Activated T-helper 17 cell treated with anti-CD3 and anti-CD28 coated beads, Interleukin-2, amount 50 U/mL, for 72 hours (primary cell): ENCODE data around the gene FAT3. TPM values are rescaled to one million over a fixed set of nuclear protein-coding genes. Genes with fewer than 3 reads are reported as not detected.

Experiments used
- ATAC-seq: fragments of 150-1000 bp; cut with Tn5 transposase; replicated peaks from 2 replicates; pipeline ENCODE4 v1.10.0; 2021; ENCODE audit warnings: mild to moderate bottlenecking, moderate library complexity
- H3K27ac Mint-ChIP-seq: one replicate; pipeline ENCODE4 v1.8.0; 2022; ENCODE audit warnings: mixed read lengths
- H3K27me3 Mint-ChIP-seq: one replicate; pipeline ENCODE4 v1.8.0; 2022; ENCODE audit warnings: mixed read lengths
- H3K36me3 Mint-ChIP-seq: one replicate; pipeline ENCODE4 v1.8.0; 2022; ENCODE audit warnings: low read depth, mild to moderate bottlenecking, mixed read lengths
- H3K4me1 Mint-ChIP-seq: one replicate; pipeline ENCODE4 v1.8.0; 2022; ENCODE audit warnings: mixed read lengths
- H3K4me3 Mint-ChIP-seq: one replicate; pipeline ENCODE4 v1.8.0; 2022; ENCODE audit warnings: mild to moderate bottlenecking, mixed read lengths
- H3K9me3 Mint-ChIP-seq: one replicate; pipeline ENCODE4 v1.8.0; 2022; ENCODE audit warnings: mixed read lengths
- total RNA-seq, 2 donors: library from RNA; stranded (reverse); gene quantifications; one replicate each; pipeline ENCODE4 v1.2.3, GENCODE V29; 2022

Gene FAT3
- not detected for total RNA-seq

DNA sequence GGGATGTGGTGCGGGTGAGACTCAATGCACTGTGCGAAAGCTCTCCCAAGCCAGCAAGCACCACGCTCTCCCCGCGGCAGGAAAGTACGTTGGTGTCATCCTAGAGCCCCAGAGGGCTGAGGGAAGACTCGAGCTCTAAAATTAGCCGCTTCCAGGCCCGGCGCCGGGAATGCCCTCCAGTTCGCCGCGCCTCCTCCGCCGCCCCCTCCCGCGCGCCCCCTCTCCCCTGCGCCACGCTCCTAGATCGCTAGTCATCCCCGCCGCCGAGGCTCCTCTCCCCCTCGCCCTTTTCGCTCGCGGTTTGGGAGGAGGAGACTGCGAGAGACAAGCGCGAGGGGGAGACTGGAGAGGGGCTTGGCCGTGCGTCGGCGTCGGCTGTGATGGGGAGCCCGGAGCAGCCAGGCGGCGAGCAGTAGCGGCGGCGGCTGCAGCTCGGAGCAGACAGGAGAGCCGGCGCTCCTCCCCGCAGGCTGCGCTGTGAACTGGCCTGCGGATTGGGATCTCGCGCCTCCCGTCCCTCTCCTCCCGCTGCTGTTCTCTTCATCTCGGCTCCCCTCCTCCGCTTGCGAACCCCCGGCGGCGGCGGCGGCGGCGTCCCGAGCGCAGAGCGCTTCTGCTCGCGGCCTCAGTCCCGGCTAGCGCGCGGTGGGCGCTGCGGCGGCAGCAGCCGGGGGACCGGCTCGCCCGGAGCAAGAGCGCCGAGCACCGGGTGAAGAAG lies at the start of gene FAT3:
Gene FAT3, plus strand, starts transcription at position 412 of the 718 bp plus-strand sequence. CDS start 127,295 bp downstream, outside the sequence.
- no peak for ATAC-seq
- peaks cover 34% of the 10 kb centered on the region for H3K27me3 Mint-ChIP-seq
- H3K4me3 Mint-ChIP-seq, result no peak within 1 kb of the TSS
- H3K4me1 Mint-ChIP-seq, result peaks cover 4% of the 10 kb centered on the region
- peaks cover 3% of the 10 kb centered on the region for H3K9me3 Mint-ChIP-seq
- no peaks in the 10 kb centered on the region for H3K36me3 Mint-ChIP-seq
- H3K27ac Mint-ChIP-seq, result no peak within 1 kb of the TSS

DNA sequence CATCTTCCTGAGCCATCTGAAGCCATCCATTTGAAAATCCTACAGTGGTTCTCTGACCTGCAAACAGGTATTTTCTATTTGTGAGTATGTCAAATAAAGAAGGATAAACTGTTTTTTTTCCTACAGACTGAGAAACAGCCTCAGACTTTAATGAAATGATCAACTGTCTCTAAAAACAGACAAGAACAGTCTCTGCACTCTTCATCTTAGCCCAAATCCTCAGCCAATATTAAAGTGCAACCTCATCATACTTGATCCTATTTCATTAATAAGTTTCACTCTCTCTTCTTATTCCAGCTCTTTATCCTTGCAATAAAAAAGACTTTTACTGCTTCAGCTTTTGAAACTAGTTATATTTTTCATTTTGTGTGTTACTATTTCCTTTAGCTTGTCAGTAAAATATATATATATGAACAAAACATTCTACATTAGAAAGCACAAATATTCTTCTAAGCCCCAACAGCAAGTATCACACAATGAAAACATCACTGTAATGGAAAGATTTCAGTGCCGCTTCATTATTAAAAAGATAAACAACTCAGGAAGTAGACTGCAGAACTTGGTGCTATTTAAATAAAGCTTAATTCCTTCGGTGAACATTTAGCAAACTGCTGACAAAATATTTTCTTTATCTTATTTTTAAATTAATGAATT lies 45.5 kb upstream of the FAT3 start:
- no peaks in the 10 kb centered on the region for H3K36me3 Mint-ChIP-seq
- no peak for ATAC-seq
- no peaks in the 10 kb centered on the region for H3K27me3 Mint-ChIP-seq
- H3K4me3 Mint-ChIP-seq, result no peak overlapping the region
- no peaks in the 10 kb centered on the region for H3K4me1 Mint-ChIP-seq
- peaks cover 9% of the 10 kb centered on the region for H3K9me3 Mint-ChIP-seq
- H3K27ac Mint-ChIP-seq, result no peak overlapping the region

DNA sequence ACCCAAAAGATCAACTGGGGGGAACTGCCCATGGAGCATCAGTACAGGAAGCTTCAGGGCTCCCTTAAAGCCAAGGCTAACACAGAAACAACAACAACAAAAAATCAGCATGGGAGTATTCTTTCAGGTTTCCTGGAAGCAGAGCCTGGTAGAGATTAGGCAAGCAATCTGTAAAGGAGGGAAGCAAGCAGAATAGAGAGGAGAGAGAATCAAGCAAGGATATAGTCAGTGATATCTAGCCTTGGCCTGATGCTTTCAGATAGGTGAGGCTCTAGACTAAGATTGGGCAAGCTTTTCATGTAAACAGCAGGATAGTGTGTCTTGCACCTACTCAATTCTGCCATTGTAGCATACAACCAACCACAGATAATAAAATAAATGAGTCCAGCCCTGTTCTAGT lies 44.4 kb upstream of the FAT3 start:
- peaks cover 9% of the 10 kb centered on the region for H3K9me3 Mint-ChIP-seq
- H3K27ac Mint-ChIP-seq, result no peak overlapping the region
- H3K27me3 Mint-ChIP-seq, result no peaks in the 10 kb centered on the region
- H3K4me3 Mint-ChIP-seq, result no peak overlapping the region
- no peaks in the 10 kb centered on the region for H3K36me3 Mint-ChIP-seq
- H3K4me1 Mint-ChIP-seq, result no peaks in the 10 kb centered on the region
- ATAC-seq, result no peak

DNA sequence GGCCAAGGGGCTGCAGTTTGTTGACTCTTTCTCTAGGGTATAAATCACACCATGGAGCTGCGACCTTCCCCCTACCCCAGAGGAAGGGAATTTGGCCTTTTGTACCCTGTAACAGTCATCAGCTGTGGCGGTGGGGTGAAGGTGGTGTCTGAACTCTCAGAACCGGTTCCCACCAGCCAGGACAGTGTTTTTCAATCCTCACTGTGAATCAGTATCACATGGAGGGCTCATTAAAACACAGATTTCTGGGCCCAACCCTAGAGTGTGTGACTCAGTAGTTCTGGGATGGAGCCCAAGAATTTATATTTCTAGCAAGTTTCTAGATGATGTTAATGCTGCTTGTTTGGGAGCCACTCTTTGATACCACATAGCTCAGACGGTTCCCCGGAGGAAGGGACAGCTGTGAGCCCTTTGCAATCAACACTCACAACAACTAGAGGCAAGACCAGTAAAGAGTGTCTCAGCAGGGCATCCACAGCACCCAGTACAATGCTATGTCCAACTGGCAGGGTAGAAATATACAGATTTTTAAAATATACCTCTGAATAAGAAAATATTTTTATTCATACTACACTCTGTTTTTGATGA lies 43.9 kb upstream of the FAT3 start:
- no peaks in the 10 kb centered on the region for H3K4me1 Mint-ChIP-seq
- no peaks in the 10 kb centered on the region for H3K36me3 Mint-ChIP-seq
- no peak overlapping the region for H3K27ac Mint-ChIP-seq
- H3K27me3 Mint-ChIP-seq, result no peaks in the 10 kb centered on the region
- no peak for ATAC-seq
- no peak overlapping the region for H3K4me3 Mint-ChIP-seq
- H3K9me3 Mint-ChIP-seq, result peaks cover 9% of the 10 kb centered on the region

DNA sequence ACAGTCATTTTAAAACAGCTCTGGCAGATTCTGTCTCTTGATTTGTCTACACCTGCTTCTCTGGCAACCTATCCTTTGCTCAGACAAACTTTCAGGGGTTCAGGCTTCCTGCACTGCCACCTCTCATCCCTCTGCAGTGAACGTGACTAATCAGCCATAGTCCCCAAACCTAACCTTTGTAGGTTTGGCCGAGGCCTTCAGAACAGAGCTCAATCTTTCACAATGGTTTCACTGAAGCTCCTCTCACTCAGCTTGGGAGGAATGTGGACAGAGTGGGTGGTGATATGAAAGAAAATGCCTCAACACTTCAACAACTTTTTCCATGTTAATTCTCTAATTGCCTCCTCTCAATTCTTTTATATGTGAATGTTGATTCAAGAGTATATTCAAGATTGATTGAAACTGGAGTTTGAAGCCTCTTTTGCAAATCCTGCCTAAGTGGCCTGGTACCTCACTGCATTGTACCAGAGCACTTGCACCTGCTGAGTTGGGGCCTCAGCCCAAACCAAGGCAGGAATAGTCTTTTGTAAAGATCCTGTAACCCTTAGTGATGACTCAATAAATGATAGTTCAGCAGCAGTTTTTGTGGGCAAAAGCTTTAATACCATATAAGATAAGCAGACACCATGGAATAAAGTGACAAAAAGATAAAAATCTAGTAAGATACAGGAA lies 33.9 kb upstream of the FAT3 start:
- H3K9me3 Mint-ChIP-seq, result no peaks in the 10 kb centered on the region
- no peak for ATAC-seq

DNA sequence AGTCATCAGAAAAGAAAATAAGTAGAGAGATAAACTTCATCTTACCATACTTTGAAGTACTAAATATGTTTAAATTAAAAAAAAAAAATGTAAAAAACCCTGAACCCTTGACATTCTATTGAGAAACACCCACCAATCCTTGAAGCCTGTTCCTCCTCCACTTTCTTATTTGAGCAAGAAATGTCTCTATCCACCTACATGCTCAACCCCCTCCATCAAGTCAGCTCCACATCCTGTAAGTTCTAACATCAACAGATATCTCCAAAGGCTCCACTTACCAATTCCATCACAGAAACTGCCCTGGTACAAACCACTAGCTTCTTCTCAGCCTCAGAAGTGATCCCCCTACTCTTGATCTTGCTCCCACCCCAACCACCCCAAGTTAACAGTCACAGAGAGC lies 32.5 kb upstream of the FAT3 start:
- Mint-ChIP-seq H3K27ac (no peak overlapping the region), H3K9me3 (peaks cover 2% of the 10 kb centered on the region), H3K27me3 (no peaks in the 10 kb centered on the region), H3K4me3 (no peak overlapping the region), H3K36me3 (no peaks in the 10 kb centered on the region), H3K4me1 (no peaks in the 10 kb centered on the region)
- no peak for ATAC-seq

More for the DNA sequence above, 33.9 kb upstream of the FAT3 start:
- Mint-ChIP-seq H3K27ac (no peak overlapping the region), H3K36me3 (no peaks in the 10 kb centered on the region), H3K27me3 (no peaks in the 10 kb centered on the region), H3K4me3 (no peak overlapping the region), H3K4me1 (no peaks in the 10 kb centered on the region)

DNA sequence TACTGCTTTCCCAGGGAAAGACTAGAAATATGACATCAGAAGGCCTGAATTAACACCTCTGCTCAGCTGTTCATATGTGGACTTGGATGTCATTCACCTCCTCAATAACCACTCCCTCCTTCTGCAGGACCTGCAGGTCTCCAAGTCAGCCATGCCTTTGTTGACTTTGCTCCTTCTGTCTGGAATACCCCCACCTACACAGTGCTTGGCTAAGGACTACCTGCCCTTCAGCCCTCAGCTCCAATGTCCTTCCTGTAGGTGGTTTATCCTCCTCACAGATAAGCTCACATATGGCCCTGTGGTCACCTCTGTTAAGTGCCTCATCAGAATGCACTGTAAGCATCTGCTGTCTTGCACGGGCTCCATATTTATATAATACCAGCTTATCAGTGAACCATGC lies 26.4 kb upstream of the FAT3 start:
- Mint-ChIP-seq H3K27me3 (no peaks in the 10 kb centered on the region), H3K36me3 (no peaks in the 10 kb centered on the region), H3K4me1 (no peaks in the 10 kb centered on the region), H3K4me3 (no peak overlapping the region), H3K9me3 (peaks cover 12% of the 10 kb centered on the region), H3K27ac (no peak overlapping the region)
- ATAC-seq, result no peak

DNA sequence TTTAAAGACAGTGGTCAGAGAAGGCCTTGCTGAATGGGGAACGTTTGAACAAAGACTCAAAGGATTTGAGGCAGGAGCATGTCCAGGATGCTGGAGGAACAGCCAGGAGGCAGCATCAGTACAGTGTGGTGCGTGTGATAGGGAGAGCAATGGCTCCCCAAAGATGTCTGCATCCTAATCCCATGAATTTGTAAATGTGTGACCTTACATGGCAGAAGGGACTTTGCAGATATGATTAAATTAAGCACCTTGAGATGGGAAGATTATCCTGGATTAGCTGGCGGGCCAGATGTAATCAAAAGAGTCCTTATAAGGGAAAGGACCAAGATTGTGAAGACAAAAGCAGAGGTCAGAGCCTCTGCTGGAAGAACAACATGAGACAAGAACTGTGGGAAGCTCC lies 24.6 kb upstream of the FAT3 start:
- no peak for ATAC-seq
- peaks cover 12% of the 10 kb centered on the region for H3K9me3 Mint-ChIP-seq
- H3K27me3 Mint-ChIP-seq, result no peaks in the 10 kb centered on the region
- no peak overlapping the region for H3K4me3 Mint-ChIP-seq
- no peak overlapping the region for H3K27ac Mint-ChIP-seq
- no peaks in the 10 kb centered on the region for H3K4me1 Mint-ChIP-seq
- H3K36me3 Mint-ChIP-seq, result no peaks in the 10 kb centered on the region

DNA sequence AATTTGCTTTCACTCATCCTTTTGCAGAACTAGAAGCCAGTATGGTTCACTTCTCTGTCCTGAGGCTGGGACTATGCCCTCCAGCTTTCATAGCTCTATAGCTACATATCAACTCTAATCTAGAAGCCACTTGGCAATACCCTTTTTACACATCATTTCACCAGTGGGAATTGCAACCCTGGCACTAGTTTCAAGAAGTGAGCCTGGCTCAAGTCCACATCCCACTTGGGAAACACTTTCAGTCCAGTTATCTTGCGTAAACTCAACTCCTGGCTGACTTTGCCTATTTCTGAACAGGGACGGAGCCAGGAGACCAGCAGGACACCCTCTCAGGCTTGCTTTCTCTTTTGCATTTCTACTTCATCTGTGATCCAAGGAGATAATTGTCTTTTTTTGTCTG lies 19.9 kb upstream of the FAT3 start:
- no peak overlapping the region for H3K27ac Mint-ChIP-seq
- H3K36me3 Mint-ChIP-seq, result no peaks in the 10 kb centered on the region
- ATAC-seq, result no peak
- no peaks in the 10 kb centered on the region for H3K4me1 Mint-ChIP-seq
- no peaks in the 10 kb centered on the region for H3K27me3 Mint-ChIP-seq
- H3K4me3 Mint-ChIP-seq, result no peak overlapping the region
- peaks cover 6% of the 10 kb centered on the region for H3K9me3 Mint-ChIP-seq

DNA sequence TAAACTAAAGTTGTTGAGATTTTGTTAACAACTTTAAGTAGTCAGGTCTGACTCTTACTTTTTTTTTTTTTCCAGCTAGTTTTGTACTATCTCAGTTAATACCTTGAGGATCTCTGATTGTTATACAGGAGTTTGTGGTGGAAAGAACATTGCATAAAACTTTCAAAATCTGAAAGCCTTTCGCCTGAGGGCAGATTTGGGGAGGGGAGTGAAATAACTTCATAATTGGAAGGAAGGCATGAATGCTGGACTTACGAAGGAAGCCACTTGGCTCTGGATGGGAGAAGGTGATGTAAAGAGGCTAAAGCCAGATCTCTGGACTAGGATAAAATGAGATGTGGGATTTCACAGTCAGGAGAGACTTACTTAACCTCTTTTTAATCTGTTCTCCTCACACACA lies 18.2 kb upstream of the FAT3 start:
- Mint-ChIP-seq H3K27me3 (no peaks in the 10 kb centered on the region), H3K9me3 (no peaks in the 10 kb centered on the region), H3K4me3 (no peak overlapping the region), H3K4me1 (no peaks in the 10 kb centered on the region), H3K36me3 (no peaks in the 10 kb centered on the region), H3K27ac (no peak overlapping the region)
- ATAC-seq, result no peak

DNA sequence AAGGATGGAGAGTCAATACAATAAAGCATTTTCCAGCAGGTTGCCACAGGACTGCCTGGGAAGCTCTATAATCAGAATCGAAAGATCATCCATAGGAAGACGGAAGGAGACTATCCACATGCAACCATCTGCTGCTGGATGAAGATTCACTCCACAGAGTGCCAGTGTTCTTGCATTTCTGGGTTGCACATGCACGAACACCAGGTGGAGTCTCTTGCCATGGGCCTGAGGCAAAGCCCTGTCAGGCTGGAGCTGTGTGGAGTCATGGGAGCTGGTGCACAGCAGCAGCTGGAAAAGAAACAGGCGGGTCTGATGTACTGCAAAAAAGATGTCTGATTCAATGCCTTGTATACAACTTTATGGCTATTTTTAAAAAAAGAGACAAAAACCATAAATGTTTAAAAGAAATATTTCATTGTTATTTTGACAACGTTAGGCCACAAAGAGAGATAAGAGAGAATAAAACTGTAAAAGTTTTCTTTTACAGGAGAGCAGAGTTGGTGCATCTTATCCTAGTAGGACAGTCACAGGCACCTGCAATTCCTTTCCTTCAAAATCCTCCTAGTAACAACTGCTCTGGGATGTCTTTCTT lies 12.9 kb upstream of the FAT3 start:
- ATAC-seq, result no peak
- no peak overlapping the region for H3K27ac Mint-ChIP-seq
- no peaks in the 10 kb centered on the region for H3K4me1 Mint-ChIP-seq
- no peaks in the 10 kb centered on the region for H3K9me3 Mint-ChIP-seq
- no peak overlapping the region for H3K4me3 Mint-ChIP-seq
- no peaks in the 10 kb centered on the region for H3K36me3 Mint-ChIP-seq
- peaks cover under 1% of the 10 kb centered on the region for H3K27me3 Mint-ChIP-seq

DNA sequence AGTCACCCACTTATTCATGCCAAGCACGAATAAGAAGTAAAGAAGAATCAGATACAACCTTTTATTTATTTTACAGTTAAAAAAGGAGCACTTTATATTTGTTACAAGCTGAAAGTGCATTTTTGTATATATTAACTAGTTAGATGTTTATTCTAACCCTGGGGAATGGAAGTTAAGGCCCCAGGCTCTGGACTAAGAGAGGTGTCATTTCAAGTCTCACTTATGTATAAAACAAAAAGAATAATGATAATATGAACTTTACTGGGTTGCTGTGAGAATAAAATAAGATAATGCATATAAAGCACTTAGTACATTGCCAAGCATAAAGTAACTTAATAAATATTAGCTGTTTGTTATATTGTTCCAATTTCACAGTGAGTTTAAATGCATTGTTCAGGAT lies 12.1 kb upstream of the FAT3 start:
- Mint-ChIP-seq H3K4me1 (no peaks in the 10 kb centered on the region), H3K27ac (no peak overlapping the region), H3K36me3 (no peaks in the 10 kb centered on the region), H3K4me3 (no peak overlapping the region), H3K27me3 (peaks cover 6% of the 10 kb centered on the region), H3K9me3 (no peaks in the 10 kb centered on the region)
- ATAC-seq, result no peak

DNA sequence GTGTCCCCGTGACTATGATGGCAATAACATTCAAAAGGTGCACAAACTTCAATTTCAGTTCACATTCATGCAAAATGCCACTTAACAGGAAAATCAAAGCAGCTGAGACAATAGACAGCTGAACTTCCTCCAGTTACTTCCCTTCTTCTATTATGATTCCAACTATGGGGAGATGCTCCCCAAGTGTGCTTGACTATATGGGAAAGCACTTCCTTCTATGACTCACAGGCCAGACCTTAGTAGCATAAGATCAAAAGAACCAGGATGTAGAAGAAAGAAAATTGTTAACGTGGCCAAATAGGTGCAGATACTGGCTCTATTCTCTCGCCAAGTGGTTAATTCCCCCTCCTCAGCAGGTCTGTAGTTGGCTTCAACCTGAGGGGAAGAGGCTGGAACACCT lies 7.8 kb upstream of the FAT3 start:
- Mint-ChIP-seq H3K27ac (no peak overlapping the region), H3K9me3 (peaks cover 6% of the 10 kb centered on the region), H3K4me1 (no peaks in the 10 kb centered on the region), H3K36me3 (no peaks in the 10 kb centered on the region), H3K4me3 (no peak overlapping the region), H3K27me3 (peaks cover 16% of the 10 kb centered on the region)
- ATAC-seq, result no peak

DNA sequence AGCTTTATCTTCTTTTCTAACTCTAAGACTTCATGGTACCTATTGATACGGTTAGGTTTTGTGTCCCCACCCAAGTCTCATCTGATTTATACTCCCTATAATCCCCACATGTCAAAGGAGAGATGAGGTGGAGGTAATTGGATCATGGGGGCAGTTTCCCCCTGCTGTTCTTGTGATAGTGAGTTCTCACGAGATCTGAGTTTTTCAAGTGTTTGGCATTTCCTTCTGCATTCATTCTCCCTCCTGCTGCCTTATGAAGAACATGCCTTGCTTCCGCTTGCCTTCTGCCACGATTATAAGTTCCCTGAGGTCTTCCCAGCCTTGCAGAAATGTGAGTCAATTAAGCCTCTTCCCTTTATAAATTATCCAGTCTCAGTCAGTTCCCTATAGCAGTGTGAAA lies 5.1 kb upstream of the FAT3 start:
- Mint-ChIP-seq H3K27ac (no peak overlapping the region), H3K9me3 (peaks cover 6% of the 10 kb centered on the region), H3K36me3 (no peaks in the 10 kb centered on the region), H3K4me3 (no peak overlapping the region), H3K27me3 (peaks cover 35% of the 10 kb centered on the region), H3K4me1 (peaks cover 4% of the 10 kb centered on the region)
- ATAC-seq, result no peak
